HG03469 (cell line): Measurements from ENCODE around the gene ENPP7.

Experiments
- ATAC-seq: cut with Tn5 transposase; IDR thresholded peaks from one replicate; pipeline ENCODE4 v1.9.1; 2021; ENCODE audit warnings: mild to moderate bottlenecking, moderate library complexity, moderate number of reproducible peaks; ENCODE audit not compliant: unreplicated experiment

ENPP7 gene

GRCh38 chr17:79789943-79790804 lies 59.4 kb downstream of the ENPP7 start:
- no peak for ATAC-seq

GRCh38 chr17:79790805-79791734 lies 60.3 kb downstream of the ENPP7 start:
- ATAC-seq = no peak

- ATAC-seq = no peak
Measured at GRCh38 chr17:79791735-79792161, 61.0 kb downstream of the ENPP7 start.
